GM18520 (cell line): ENCODE data around the gene GLRX5.

Experiments used
- ATAC-seq: cut with Tn5 transposase; IDR thresholded peaks from one replicate; pipeline ENCODE4 v1.9.1; 2021; ENCODE audit not compliant: unreplicated experiment

Gene GLRX5

GRCh38 chr14:95534299-95535225 lies at the start of gene GLRX5:
GLRX5 (plus strand) TSS chr14:95535050; CDS start chr14:95535090, 40 bp downstream.
- peak; percentile 93 for ATAC-seq

GRCh38 chr14:95485222-95485819 lies 49.5 kb upstream of the GLRX5 start:
- no peak for ATAC-seq

GRCh38 chr14:95486875-95487668 lies 47.8 kb upstream of the GLRX5 start:
- no peak for ATAC-seq

GRCh38 chr14:95487669-95488084 lies 47.2 kb upstream of the GLRX5 start:
- no peak for ATAC-seq

- ATAC-seq: no peak
Observed at GRCh38 chr14:95488376-95489213, 46.3 kb upstream of the GLRX5 start.

GRCh38 chr14:95489214-95490137 lies 45.4 kb upstream of the GLRX5 start:
- no peak for ATAC-seq

GRCh38 chr14:95490138-95490509 lies 44.7 kb upstream of the GLRX5 start:
- no peak for ATAC-seq

- ATAC-seq: no peak
Observed at GRCh38 chr14:95490727-95491451, 44.0 kb upstream of the GLRX5 start.

GRCh38 chr14:95491936-95492608 lies 42.8 kb upstream of the GLRX5 start:
- no peak for ATAC-seq

GRCh38 chr14:95493503-95493902 lies 41.3 kb upstream of the GLRX5 start:
- no peak for ATAC-seq

GRCh38 chr14:95493976-95494375 lies 40.9 kb upstream of the GLRX5 start:
- ATAC-seq: no peak

- ATAC-seq: no peak
Observed at GRCh38 chr14:95494456-95494855, 40.4 kb upstream of the GLRX5 start.

GRCh38 chr14:95495076-95495475 lies 39.8 kb upstream of the GLRX5 start:
- no peak for ATAC-seq

- ATAC-seq: peak; percentile 84
Observed at GRCh38 chr14:95495538-95496025, 39.3 kb upstream of the GLRX5 start.

GRCh38 chr14:95496111-95496681 lies 38.7 kb upstream of the GLRX5 start:
- ATAC-seq: no peak

GRCh38 chr14:95496690-95497259 lies 38.1 kb upstream of the GLRX5 start:
- ATAC-seq: no peak

- no peak for ATAC-seq
Observed at GRCh38 chr14:95497561-95498011, 37.3 kb upstream of the GLRX5 start.
